Measurements from ENCODE around the gene COQ10A. TPM values are rescaled to one million over a fixed set of nuclear protein-coding genes. Genes with fewer than 3 reads are reported as not detected.
A peak's percentile ranks its signal among the peaks of the same experiment; 100 is the strongest.

COQ10A gene
- total and polyA plus RNA-seq, 2 of the 13 experiments (the other 11 are each of a cell fraction or from before 2014, with no cell fraction given): 21.0 to 37.3 TPM

- TF ChIP-seq CAMTA2 (CRISPR knock-in tag; IDR thresholded peaks at IDR 0.05; ENCODE audit: borderline replicate concordance) (peak; percentile 60; the same call in 1 of the 2 replicates), SNAPC5 (CRISPR knock-in tag; IDR thresholded peaks at IDR 0.05; ENCODE audit: borderline replicate concordance) (no peak), RBM22 (optimal IDR thresholded peaks at IDR 0.05; ENCODE audit: low read length) (no peak), MATR3 (CRISPR knock-in tag; IDR thresholded peaks at IDR 0.05) (no peak), CHCHD3 (CRISPR knock-in tag; IDR thresholded peaks at IDR 0.05) (0 out of 2 replicates have a peak, but pooled peaks have one; percentile 60), TCF7 (IDR thresholded peaks at IDR 0.05; ENCODE audit: low read depth) (no peak), ZFP91 (CRISPR knock-in tag; IDR thresholded peaks at IDR 0.05; ENCODE audit: borderline replicate concordance) (peak; percentile 86), ZNF446 (CRISPR knock-in tag; IDR thresholded peaks at IDR 0.05) (peak; percentile 86; the same call in 1 of the 2 replicates), RCOR2 (CRISPR knock-in tag; IDR thresholded peaks at IDR 0.05) (no peak), CBX1 (IDR thresholded peaks at IDR 0.05; ENCODE audit: low read depth) (no peak), ZBTB40 (IDR thresholded peaks at IDR 0.05) (no peak), ZBTB40 (CRISPR knock-in tag; IDR thresholded peaks at IDR 0.05) (peak; percentile 1; the same call in 1 of the 2 replicates), THAP9 (CRISPR knock-in tag; IDR thresholded peaks at IDR 0.05; ENCODE audit: borderline replicate concordance) (peak; percentile 82; the same call in 1 of the 2 replicates), NFRKB (IDR thresholded peaks at IDR 0.05) (no peak), ZBTB8A (CRISPR knock-in tag; IDR thresholded peaks at IDR 0.05; ENCODE audit: borderline replicate concordance, low read depth) (no peak; the same call in 1 of the 2 replicates)
Observed at GRCh38 chr12:56315622-56316473, 49.1 kb downstream of the COQ10A start, which contains the start of gene CNPY2 (continued).

All from HepG2 (cell line).